ENCODE results near the gene ZNF566.

The ZNF566 gene

GRCh38 chr19:36441339-36441738 is 48.0 kb downstream of the ZNF566 start:
- DNase-seq (ENCODE audit: low spot score), result no peak

- no peak for DNase-seq (ENCODE audit: low spot score)
Measured at GRCh38 chr19:36436531-36436930, 52.8 kb downstream of the ZNF566 start.

GRCh38 chr19:36423925-36424324 is 65.4 kb downstream of the ZNF566 start:
- no peak for DNase-seq (ENCODE audit: low spot score)

- DNase-seq (ENCODE audit: low spot score), result no peak
Measured at GRCh38 chr19:36421749-36422481, 67.4 kb downstream of the ZNF566 start.

- peak; percentile 15 for DNase-seq (ENCODE audit: low spot score)
Measured at GRCh38 chr19:36420961-36421748, 68.2 kb downstream of the ZNF566 start.

GRCh38 chr19:36418287-36419001 is 70.9 kb downstream of the ZNF566 start, which contains the start of gene ZFP82:
ZFP82 (minus strand) TSS chr19:36418644; CDS start chr19:36409789, 8,855 bp downstream.
- peak; percentile 95 for DNase-seq (ENCODE audit: low spot score)

- DNase-seq (ENCODE audit: low spot score), result no peak
Measured at GRCh38 chr19:36417752-36418286, 71.5 kb downstream of the ZNF566 start.

- DNase-seq (ENCODE audit: low spot score), result no peak
Measured at GRCh38 chr19:36409841-36410240, 79.5 kb downstream of the ZNF566 start.

- no peak for DNase-seq (ENCODE audit: low spot score)
Measured at GRCh38 chr19:36408101-36408500, 81.3 kb downstream of the ZNF566 start.

- DNase-seq (ENCODE audit: low spot score), result no peak
Measured at GRCh38 chr19:36404498-36404897, 84.9 kb downstream of the ZNF566 start.

- no peak for DNase-seq (ENCODE audit: low spot score)
Measured at GRCh38 chr19:36401475-36401874, 87.9 kb downstream of the ZNF566 start.

GRCh38 chr19:36398571-36398970 is 90.8 kb downstream of the ZNF566 start:
- no peak for DNase-seq (ENCODE audit: low spot score)
